Esophagus squamous epithelium (tissue), 5 donors: ENCODE measurements around the gene ST7. TPM values are rescaled to one million over a fixed set of nuclear protein-coding genes. Genes with fewer than 3 reads are reported as not detected.
A peak's percentile ranks its signal among the peaks of the same experiment; 100 is the strongest.

Experiments used
- DNase-seq: peaks from one replicate; lab custom pipeline; 2025; lab: John Stamatoyannopoulos, UW
- H3K27ac ChIP-seq, 4 donors: fragments of 200-600 bp; sonication (generic); one replicate each; pipeline ENCODE4 v1.5.1; 2016 to 2019; ENCODE audit warnings: mild to moderate bottlenecking in 1 of 4
- H3K27me3 ChIP-seq, 4 donors: fragments of 200-600 bp; sonication (generic); 1 replicate in 3 of 4; 2 replicates in 1 of 4; pipeline versions ENCODE4 v1.5.1 to v1.6.0; 2017 to 2021; ENCODE audit warnings: antibody characterized with exemption in 1 of 4
- H3K36me3 ChIP-seq, 3 donors: fragments of 200-600 bp; sonication (generic); one replicate each; pipeline ENCODE4 v1.5.1; 2016 to 2019
- H3K4me1 ChIP-seq, 3 donors: fragments of 200-600 bp; sonication (generic); one replicate each; pipeline ENCODE4 v1.5.1; 2017 to 2019
- H3K4me3 ChIP-seq, 4 donors: fragments of 200-600 bp; sonication (generic); 1 replicate in 3 of 4; 2 replicates in 1 of 4; pipeline ENCODE4 v1.5.1; 2016 to 2019; ENCODE audit warnings: mild to moderate bottlenecking in 2 of 4, moderate library complexity in 1 of 4
- H3K9me3 ChIP-seq, 3 donors: fragments of 200-600 bp; sonication (generic); one replicate each; pipeline ENCODE4 v1.5.1; 2016 to 2019
- CTCF ChIP-seq, 6 experiments: fragments of 450-650 bp in 4 of 6; fragments of 200-600 bp in 2 of 6; sonication (generic) in 2 of 6; IDR thresholded peaks; one replicate each; pipeline ENCODE4 v1.5.1; 2016 to 2019; ENCODE audit warnings: antibody characterized with exemption in 6 of 6, mild to moderate bottlenecking in 4 of 6, moderate library complexity in 4 of 6
- POLR2A ChIP-seq, 4 donors: fragments of 450-650 bp; IDR thresholded peaks; one replicate each; pipeline ENCODE4 v1.6.1; 2017; ENCODE audit warnings: antibody characterized with exemption in 4 of 4, mild to moderate bottlenecking in 4 of 4, moderate library complexity in 3 of 4
- WGBS, 2 donors: methylation state at CpG; one replicate each; pipeline ENCODE4 v1.1.5; 2018; 5-methylcytosine and 5-hydroxymethylcytosine counted together
- intact Hi-C: fragments of 100-400 bp; cut with DNase I; formaldehyde crosslinking; loops from one replicate; pipeline ENCODE4 v1.15.0; 2022
- total RNA-seq, 4 donors: library from RNA; depleted of rRNA; stranded (reverse); fragments of >200 nt; gene quantifications; one replicate each; pipeline ENCODE4 v1.1.0, GENCODE V29; 2016
- donor health status: DM: yes; HTN: yes; CAD: no.

Gene ST7
- total RNA-seq: 10 to 100 TPM; 12.9 to 18.0 (median 15.3) TPM

- Histone ChIP-seq H3K27me3 (no peaks in the 10 kb centered on the region), H3K36me3 (no peaks in the 10 kb centered on the region), H3K27ac (peak within 1 kb of the TSS; percentile 94 to 100 (median 99)), H3K9me3 (no peaks in the 10 kb centered on the region), H3K4me1 (peaks cover 7 to 50% (median 17%) of the 10 kb centered on the region in 3 donors), H3K4me3 (peak within 1 kb of the TSS; percentile 76 to 99 (median 92))
- 0% methylated on average over 4 to 8 of the region's 77 CpGs for WGBS, 2 donors
- no peak for DNase-seq
- intact Hi-C loops: no loop called here
- TF ChIP-seq POLR2A (IDR thresholded peaks at IDR 0.05) (peak in 1 of 4 donors; percentile 43), CTCF (IDR thresholded peaks at IDR 0.05) (no peak)
Measured at GRCh38 chr7:116953372-116953905, at the start of gene ST7. Gene ST7 (plus strand): TSS chr7:116953501. CDS start chr7:116953541, 40 bp downstream.

- WGBS, 2 donors: 100% methylated on average over 1 of the region's 1 CpG
- intact Hi-C loops: no loop called here
Measured at GRCh38 chr7:116906391-116906790, 46.9 kb upstream of the ST7 start.

GRCh38 chr7:116910383-116910782 lies 42.9 kb upstream of the ST7 start:
- H3K27ac ChIP-seq: no peak overlapping the region
- no peaks in the 10 kb centered on the region for H3K9me3 ChIP-seq
- DNase-seq: no peak
- H3K4me3 ChIP-seq: no peak overlapping the region
- H3K27me3 ChIP-seq: no peaks in the 10 kb centered on the region
- TF ChIP-seq CTCF (IDR thresholded peaks at IDR 0.05) (no peak), POLR2A (IDR thresholded peaks at IDR 0.05) (no peak)
- intact Hi-C loops: no loop called here
- no peaks in the 10 kb centered on the region for H3K4me1 ChIP-seq
- peaks cover 0 to 100% (median 9%) of the 10 kb centered on the region in 3 donors for H3K36me3 ChIP-seq
- WGBS, 2 donors: 94% methylated on average over 6 of the region's 6 CpGs

More at GRCh38 chr7:116906391-116906790, 46.9 kb upstream of the ST7 start:
- TF ChIP-seq POLR2A (IDR thresholded peaks at IDR 0.05) (no peak), CTCF (IDR thresholded peaks at IDR 0.05) (no peak)
- Histone ChIP-seq H3K9me3 (no peaks in the 10 kb centered on the region), H3K27ac (no peak overlapping the region), H3K27me3 (no peaks in the 10 kb centered on the region), H3K36me3 (peaks cover 0 to 92% (median 0%) of the 10 kb centered on the region in 3 donors), H3K4me3 (no peak overlapping the region), H3K4me1 (no peaks in the 10 kb centered on the region)
- DNase-seq: no peak

GRCh38 chr7:116911801-116912200 lies 41.5 kb upstream of the ST7 start:
- no peaks in the 10 kb centered on the region for H3K9me3 ChIP-seq
- H3K36me3 ChIP-seq: peaks cover 5 to 100% (median 17%) of the 10 kb centered on the region in 3 donors
- no peak for DNase-seq
- no peak for TF ChIP-seq CTCF (IDR thresholded peaks at IDR 0.05)
- no peak overlapping the region for H3K27ac ChIP-seq
- 78 to 88% methylated on average over 1 of the region's 1 CpG for WGBS, 2 donors
- no peak overlapping the region for H3K4me3 ChIP-seq
- intact Hi-C loops: no loop called here
- H3K4me1 ChIP-seq: no peaks in the 10 kb centered on the region
- H3K27me3 ChIP-seq: no peaks in the 10 kb centered on the region

- no peak overlapping the region for H3K4me3 ChIP-seq
Measured at GRCh38 chr7:116912269-116912909, 40.9 kb upstream of the ST7 start.

More at GRCh38 chr7:116912269-116912909, 40.9 kb upstream of the ST7 start:
- no peaks in the 10 kb centered on the region for H3K4me1 ChIP-seq
- peaks cover 5 to 100% (median 17%) of the 10 kb centered on the region in 3 donors for H3K36me3 ChIP-seq
- WGBS, 2 donors: 100% methylated on average over 1 of the region's 1 CpG
- intact Hi-C loops: no loop called here
- no peak for DNase-seq
- no peak overlapping the region for H3K27ac ChIP-seq
- no peaks in the 10 kb centered on the region for H3K27me3 ChIP-seq
- TF ChIP-seq POLR2A (IDR thresholded peaks at IDR 0.05) (no peak), CTCF (IDR thresholded peaks at IDR 0.05) (no peak)
- H3K9me3 ChIP-seq: no peaks in the 10 kb centered on the region
